HT-29 (cell line): ENCODE measurements around the gene IFIT1. TPM values are rescaled to one million over a fixed set of nuclear protein-coding genes. Genes with fewer than 3 reads are reported as not detected.
A peak's percentile ranks its signal among the peaks of the same experiment; 100 is the strongest.
"Not testable (repeated sequence)": the region's sequence is repeated elsewhere in the genome, so short reads cannot be mapped to it uniquely, and the experiment has no call there.

Source experiments
- DNase-seq: peaks from one replicate; pipeline ENCODE4 v3.0.0-alpha.2; 2015; ENCODE audit warnings: low spot score
- total RNA-seq: library from RNA; depleted of rRNA; stranded (reverse); fragments of >200 nt; shearing (Covaris generic); gene quantifications from 2 replicates; pipeline ENCODE4 v1.2.3, GENCODE V29; 2014

Gene IFIT1
- total RNA-seq, 1 experiment from 2014 or later: 8.3 TPM

DNA sequence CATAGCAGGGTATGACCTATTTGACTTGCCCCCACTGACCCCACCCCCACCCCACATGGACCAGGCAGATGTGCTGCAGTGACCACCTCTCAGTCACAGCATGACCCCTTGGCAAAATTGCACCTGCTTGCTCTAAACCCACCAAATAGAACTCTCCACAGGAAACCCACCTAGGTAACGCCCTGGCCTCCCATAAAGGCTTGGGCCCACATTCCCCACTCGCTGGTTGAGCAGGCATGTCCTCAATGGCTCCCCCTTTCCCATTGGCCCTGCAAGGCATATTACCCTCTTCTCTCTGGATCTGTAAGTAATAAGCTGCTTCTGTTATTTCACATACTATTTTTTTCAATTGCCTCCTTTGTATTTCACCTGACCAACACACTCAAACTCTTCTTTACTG, 2.7 kb downstream of the IFIT1 start:
- no peak for DNase-seq

DNA sequence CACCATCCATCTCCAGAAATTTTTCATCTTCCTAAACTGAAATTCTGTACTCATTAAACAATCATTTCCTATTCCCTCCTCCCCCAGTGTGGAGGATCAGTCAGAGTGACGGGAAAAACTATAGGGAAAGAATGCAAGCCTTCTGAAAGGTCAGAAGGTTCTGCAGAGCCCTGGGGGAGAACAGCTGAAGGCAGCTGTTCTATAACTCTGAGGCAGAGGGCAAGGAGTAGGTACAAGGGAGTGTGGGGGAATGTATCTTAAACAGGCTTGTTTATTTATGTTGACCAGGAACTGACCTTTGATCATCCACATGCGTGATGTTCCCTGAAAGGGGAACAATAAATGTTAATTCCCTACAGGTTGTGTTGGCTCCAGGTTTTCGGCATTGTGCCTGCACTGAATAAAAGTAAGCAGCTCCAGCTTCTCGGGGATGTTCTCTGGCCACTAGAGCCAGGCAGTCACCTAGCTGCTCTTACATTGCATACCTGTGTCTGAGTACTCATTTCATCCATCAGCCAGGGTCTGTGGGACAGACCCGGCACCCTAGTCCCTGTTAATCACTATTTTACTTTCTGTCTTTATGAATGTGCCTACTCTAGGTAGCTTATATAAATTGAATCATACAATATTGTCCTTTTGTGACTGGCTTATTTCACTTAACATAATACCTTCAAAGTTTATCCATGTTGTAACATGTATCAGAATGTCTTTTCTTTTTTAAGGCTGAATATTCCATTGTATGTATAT, 5.8 kb downstream of the IFIT1 start:
- DNase-seq: no peak

DNA sequence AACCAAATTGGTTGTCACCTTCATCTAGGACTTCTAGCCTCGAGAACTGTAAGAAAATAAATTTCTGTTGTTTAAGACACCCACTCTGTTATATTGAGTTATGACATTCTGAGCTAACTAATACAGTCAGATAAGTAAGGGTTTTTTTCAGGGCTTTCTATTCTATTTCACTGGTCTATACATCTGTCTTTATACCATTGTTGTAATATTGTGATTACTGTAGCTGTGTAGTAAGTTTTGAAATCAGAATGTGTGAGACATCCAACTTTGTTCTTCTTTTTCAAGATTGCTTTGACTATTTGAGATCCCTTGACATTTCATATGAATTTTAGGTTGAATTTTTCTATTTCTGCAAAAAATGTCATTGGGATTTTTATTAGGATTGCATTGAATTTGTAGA, 7.5 kb downstream of the IFIT1 start:
- no peak for DNase-seq

DNA sequence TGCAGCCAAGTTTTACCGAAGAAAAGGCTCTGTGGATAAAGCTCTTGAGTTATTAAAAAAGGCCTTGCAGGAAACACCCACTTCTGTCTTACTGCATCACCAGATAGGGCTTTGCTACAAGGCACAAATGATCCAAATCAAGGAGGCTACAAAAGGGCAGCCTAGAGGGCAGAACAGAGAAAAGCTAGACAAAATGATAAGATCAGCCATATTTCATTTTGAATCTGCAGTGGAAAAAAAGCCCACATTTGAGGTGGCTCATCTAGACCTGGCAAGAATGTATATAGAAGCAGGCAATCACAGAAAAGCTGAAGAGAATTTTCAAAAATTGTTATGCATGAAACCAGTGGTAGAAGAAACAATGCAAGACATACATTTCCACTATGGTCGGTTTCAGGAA, 10.6 kb downstream of the IFIT1 start:
- no peak for DNase-seq

DNA sequence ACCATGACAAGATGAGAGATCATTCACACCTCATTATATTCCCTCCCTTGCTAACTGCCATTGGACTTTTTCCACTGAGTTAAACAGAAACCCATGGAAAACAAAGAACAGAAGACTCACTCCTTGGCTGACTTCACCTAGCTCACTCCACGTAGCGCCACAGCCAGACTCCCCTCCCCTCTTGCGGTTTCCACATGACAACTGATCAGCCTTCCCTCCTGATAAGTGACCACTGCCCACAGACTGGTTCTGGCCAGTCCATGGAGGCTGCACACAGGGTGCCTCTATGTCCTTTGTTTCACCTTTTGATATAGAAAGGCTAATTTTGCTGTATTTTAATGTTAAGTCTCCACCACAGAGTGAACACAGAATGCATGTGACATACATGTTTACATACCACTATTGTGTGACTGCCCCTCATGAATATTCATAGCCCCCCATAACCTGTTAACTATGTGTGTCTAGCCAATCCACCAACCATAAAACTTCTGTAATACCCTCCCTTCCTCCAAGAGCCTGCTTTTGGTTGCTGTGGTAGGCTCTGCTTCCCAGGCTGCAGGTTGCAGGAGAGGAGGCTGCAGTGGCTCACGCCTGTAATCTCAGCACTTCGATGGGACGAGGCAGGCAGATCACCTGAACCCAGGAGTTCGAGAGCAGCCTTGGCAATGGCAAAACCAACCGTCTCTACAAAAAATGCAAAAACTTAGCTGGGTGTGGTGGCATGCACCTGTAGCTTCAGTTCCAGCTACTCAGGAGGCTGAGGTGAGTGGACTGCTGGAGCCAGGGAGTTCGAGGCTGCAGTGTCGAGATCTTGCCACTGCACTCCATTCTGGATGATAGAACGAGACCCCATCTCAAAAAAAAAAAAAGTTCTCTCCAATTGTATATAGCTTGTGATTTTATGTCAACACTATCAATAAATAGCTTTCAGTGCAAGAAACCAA, 12.0 kb downstream of the IFIT1 start:
- no peak for DNase-seq

DNA sequence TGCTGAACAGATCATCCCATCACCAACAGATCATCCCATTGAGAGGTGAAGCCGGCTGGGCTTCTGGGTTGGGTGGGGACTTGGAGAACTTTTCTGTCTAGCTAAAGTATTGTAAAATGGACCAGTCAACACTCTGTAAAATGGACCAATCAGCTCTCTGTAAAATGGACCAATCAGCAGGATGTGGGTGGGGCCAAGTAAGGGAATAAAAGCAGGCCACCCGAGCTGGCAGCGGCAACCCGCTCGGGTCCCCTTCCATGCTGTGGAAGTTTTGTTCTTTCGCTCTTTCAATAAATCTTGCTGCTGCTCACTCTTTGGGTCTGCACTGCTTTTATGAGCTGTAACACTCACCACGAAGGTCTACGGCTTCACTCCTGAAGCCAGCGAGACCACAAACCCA, 13.8 kb downstream of the IFIT1 start:
- DNase-seq: not testable (repeated sequence)

DNA sequence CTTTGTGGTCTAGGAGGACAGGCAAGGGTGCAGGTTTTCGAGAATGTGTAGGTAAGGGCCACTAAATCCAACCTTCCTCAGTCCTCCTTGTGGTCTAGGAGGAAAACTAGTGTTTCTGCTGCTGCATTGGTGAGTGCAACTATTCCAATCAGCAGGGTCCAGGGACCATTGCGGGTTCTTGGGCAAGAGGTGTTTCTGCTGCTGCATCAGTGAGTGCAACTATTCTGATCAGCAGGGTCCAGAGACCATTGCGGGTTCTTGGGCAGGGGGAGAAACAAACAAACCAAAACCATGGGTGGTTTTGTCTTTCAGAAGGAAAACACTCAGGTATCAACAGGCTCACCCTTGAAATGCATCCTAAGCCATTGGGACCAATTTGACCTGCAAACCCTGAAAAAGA, 15.4 kb downstream of the IFIT1 start:
- not testable (repeated sequence) for DNase-seq

DNA sequence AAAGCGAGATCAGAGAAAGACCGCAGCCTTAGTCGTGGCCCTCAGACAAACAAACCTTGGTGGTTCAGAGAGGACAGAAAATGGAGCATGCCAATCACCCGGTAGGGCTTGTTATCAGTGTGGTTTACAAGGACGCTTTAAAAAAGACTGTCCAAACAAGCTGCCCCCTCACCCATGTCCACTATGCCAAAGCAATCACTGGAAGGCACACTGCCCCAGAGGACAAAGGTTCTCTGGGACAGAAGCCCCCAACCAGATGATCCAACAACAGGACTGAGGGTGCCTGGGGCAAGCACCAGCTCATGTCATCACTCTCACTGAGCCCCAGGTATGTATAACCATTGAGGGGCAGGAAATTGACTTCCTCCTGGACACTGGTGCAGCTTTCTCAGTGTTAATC, 16.9 kb downstream of the IFIT1 start:
- DNase-seq: not testable (repeated sequence)

DNA sequence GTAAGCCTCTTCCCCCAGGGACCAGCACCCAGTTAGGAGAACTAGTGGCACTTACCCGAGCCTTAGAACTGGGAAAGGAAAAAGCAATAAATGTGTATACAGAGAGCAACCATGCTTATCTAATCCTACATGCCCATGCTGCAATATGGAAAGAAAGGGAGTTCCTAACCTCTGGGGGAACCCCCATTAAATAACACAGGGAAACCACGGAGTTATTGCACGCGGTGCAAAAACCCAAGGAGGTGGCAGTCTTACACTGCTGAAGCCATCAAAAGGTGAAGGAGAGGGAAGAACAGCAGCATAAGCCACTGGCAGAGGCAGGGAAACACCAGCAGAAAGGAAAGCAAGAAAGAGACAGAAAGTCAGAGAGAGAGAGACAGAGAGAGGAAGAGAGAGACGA, 18.1 kb downstream of the IFIT1 start:
- not testable (repeated sequence) for DNase-seq

DNA sequence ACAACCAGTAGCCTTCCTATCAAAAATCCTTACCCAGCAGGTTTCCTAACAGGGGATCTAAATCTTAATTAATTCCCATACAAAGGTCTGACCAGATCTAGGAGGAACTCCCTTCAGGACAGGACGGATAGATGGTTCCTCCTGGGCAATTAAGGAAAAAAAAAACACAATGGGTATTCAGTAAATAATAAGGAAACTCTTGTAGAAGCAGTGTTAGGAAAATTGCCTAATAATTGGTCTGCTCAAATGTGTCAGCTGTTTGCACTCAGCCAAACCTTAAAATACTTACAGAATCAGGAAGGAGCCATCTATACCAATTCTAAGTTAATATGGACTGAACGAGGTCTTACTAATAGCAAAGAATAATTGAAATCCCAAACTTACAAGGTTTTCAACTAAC, 18.7 kb downstream of the IFIT1 start:
- not testable (repeated sequence) for DNase-seq

DNA sequence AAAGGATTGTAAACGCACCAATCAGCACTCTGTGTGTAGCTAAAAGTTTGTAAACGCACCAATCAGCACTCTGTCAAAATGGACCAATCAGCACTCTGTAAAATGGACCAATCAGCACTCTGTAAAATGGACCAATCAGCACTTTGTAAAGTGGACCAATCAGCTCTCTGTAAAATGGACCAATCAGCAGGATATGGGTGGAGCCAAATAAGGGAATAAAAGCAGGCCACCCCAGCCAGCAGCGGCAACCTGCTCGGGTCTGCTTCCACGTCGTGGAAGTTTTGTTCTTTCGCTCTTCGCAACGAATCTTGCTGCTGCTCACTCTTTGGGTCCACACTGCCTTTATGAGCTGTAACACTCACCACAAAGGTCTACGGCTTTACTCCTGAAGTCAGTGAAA, 19.9 kb downstream of the IFIT1 start:
- DNase-seq: not testable (repeated sequence)

DNA sequence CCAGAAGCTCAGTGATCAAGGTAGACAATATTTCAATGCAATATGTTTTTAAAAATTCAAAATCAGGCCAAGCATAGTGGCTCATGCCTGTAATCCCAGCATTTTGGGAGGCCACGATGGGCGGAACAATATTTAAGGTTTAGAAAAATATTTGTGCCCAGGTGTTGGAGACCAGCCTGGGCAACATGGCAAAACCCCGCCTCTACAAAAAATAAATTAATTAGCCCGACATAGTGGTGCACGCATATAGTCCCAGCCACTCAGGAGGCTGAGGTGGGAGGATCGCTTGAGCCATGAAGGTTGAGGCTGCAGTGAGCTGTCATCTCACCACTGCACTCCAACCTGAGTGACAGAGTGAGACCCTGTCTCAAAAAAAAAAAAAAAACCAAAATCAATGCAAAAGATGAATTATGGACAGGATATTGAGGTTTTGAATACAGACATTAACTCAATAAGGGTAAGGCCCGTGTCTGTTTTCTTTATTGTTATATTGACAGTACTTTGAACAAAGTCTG, 21.0 kb downstream of the IFIT1 start:
- no peak for DNase-seq

DNA sequence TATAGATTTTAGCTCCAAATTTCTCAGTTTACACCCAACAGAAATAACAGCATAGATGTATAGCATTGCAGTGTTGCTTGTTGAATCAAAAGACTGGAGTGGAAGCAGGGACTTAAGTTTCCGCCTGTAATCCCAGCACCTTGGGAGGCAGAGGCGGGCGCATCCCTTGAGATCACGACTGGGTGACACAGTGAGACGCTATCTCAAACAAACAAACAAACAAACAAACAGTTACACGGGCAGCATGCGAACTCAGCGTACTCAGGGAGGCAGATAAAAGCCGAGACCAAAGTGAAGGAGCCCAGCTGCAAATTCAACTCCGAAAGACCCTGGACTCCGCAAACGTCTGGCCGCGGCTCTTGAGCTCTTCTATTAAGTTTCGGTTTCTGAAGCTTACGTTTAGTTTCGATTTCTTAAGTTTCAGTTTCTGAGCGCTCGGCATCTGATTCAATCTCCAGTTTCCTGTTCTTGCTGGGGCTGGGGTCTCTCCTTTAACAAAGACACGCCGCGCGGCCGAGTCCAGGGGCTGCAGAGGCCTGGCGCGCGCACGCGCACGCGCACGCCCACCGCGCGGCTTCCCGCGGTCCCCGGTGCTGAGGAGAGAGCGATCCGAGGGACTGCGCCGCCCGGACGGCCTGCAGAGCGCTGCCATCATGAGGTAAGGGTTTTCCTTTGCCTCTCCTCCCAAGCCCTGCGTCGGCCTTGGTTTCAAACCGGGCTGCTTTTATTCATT, 21.9 kb downstream of the IFIT1 start, which contains the start of gene IFIT5:
TSS of gene IFIT5 (plus strand) at position 423 of the 733 bp plus-strand sequence. CDS start at position 654, 231 bp downstream.
- peak; percentile 70 for DNase-seq

DNA sequence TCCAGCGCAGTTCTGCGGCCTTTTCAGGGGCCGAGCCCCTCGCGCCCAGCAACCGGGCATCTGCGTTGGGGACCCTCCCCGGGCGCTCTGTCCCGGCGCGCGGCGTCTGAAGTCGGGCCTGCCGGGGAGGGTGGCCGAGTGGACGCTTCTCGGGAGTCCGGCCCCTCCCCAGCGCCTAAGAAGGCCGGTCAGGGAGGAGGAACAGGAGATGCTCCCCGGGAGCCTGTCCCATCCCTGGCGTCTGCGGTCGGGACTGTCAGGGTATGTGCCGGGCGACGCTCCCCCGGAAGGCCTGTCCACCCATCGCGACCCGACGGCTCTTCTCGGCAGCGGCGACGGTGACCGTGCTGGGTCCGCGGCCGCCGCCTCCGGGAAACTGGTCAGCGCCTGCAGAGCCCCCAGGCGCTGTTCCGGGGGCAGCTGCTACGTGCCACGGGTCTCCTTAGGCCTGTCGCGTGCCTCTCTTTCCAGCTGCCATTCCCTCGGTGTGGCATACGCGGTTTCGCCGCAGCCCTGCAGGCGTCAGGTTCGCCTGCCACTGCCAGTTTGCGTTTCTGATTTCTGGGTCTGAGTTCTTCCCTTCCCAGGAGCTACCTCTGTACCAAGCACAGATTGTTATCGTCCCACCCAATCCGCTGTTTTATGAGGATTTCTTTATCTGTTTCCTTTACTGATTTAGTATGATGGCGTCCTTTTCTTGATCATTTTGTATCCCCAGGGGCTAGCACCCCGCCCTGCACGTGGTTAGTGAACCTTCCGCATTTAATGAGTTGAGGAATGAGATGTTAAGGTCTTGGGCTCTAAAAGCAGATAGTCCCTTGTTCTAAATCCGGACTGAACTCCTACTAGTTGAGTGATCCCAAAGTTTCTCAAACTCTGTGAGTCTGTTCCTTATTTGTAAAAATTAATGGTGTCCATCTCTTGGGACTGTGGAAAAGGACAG, 22.7 kb downstream of the IFIT1 start:
- peak; percentile 54 for DNase-seq

DNA sequence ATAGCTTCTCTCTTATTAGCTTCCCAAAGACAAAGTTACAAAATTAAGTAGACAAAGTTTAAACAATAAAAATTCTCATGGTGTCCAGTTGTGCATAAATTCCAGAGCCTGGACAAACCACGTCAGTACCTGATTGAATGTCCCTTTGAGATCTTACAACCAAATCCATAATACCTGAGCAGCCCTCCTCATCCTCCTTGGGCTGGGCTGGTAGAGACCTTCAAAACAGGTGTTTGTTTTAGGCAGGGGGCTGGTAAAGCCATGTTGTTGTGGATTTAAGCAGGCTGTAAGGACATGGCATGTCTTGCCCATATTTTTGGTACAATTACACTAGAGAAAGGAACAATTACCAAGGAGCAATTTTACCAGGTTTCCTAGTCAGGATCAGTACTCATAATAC, 24.0 kb downstream of the IFIT1 start:
- no peak for DNase-seq

DNA sequence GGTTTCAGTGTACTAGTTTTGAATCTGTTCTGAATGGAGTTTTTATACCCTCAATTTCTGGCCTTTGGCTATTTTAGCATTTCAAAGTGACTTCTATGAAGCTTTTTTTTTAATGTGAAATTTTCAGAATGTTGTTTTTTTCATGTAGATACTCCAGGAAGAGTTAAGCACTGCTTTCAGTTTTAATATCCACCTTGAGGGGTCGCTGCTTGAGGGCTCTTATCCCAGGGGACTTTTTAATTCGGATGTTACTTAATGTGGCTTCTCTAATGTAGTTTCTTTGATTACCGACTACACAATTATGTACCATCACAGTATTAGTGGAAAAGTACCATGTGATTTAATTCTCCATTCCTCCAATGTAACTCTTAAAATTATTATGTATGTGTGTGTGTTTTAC, 27.1 kb downstream of the IFIT1 start:
- DNase-seq: no peak

DNA sequence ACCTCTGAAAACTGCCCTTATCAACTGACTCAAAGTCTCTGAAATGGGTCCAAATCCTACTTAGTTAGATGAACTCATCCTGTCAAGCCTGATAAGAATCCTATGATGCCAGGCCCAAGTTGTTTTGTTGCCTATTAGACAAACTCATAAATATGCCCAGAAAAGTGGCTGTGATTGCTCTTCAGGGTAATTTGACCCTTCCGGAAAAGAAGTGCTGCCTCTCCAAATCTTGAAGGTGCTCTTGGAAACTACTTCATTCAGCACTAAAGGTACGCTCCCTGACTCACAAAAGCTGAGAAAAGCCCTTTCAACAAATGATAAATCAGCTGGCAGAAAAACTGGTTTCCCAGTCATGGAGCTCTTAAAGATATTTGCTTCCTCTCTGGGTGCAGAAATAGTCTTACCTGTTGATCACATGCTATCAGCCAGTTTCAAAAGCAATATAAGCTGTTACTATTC, 28.6 kb downstream of the IFIT1 start:
- no peak for DNase-seq

DNA sequence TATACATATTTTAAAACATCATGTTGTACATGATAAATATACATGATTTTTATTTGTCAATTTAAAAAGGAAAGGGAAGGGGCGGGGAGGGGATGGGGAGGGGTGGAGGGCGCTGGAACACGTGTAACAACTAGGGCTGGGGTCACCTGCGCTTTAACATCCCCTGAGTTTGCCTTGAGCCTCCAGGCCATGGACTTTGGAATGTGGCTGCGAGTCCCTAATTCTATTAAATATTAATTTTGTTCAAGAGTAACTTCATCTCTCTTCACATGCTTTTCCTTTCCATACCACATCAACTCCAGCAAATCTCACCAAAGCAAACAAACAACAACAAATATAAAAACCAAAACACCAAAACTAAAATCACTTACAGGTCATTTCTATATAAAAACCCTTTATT, 32.6 kb downstream of the IFIT1 start:
- DNase-seq: no peak

DNA sequence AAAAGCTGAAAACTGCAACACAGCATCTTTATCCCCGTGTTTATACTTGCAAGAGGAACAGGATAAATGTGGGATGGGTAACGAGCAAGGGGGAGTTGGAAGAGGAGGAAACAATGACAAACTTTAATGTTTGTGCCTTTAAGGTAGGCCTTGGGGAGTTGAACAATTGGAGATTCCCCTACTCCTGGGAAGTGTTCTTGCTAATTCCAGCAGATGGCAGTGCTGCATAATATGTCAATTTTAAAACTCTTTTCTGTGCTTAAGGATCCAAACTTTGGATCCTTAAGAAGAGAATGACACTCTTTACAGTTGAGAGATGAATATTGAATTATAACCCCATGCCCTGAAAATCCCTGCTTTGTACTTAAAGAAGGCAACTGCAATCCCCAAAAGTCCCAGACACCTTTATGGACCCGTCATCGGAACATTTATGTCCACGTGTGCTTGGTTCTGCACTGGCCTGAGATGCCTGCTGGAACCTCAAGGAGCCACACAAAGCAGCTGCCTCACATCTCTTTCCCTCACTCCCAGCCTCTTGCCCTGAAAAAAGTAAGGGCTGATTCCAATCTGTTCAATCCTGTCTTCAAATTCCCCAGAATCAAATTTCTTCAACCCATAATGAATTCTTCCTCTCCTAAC, 33.9 kb downstream of the IFIT1 start:
- peak; percentile 74 for DNase-seq

DNA sequence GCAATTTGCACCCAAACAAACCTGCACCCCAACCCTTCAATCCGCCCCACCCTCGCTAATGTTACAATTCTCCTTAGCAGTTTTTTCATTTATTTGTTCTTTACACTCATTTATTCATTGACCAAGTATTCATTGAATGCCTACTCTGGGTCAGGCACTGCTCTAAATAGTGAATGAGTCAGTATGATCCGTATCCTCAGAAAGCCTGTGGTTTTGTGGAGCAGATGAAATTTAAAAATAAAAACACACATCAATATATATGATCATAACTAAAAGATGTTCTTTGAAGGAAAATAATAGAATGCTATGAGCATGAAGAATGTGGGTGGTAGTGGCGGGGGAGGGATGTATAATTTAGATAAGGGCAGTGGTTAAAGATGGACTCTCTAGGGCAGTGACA, 35.2 kb downstream of the IFIT1 start:
- DNase-seq: no peak
